IPS DF 19.7 (cell line): ENCODE data around the gene CRY2.

Source experiments
- DNase-seq: peaks from one replicate; pipeline ENCODE4 v3.0.0-alpha.2; 2013; ENCODE audit warnings: low read depth, low spot score

CRY2 gene

GRCh38 chr11:45918331-45918941 is 71.2 kb downstream of the CRY2 start:
- DNase-seq, result no peak

DNA sequence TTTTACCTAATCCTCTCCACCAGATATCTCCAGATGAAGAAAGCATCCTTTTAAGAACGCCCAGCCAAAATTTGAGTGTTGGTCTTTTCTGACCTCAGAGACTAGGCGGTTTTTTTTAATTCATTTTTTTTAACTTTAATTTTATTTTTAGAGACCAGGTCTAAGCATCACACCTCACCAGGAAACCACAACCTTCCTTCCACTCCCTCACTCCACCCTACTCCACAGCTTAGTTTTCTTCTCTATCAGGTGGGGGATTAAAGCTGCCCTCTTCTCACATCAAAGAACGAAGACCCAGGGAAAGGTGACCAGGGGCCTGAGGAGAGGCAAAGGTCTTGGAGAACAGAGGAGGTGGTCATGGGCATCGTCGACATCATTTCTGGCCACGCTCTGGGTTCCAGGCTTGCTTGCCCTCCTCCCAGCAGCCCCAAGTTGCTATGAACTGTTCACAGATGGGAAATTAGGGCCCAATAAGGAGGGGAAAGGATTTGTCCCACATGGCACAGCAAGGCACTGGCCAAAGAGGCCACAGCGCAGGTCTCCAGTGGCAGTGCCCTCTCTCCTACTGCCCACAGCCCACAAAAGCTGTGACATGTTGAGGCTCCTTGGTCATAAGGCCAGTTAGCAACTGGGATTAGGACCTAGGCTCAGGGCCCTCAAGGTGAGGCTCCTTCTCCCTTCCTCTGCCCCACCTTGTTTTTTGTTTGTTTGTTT is 71.8 kb downstream of the CRY2 start:
- DNase-seq, result no peak

- DNase-seq, result no peak
These were observed 72.7 kb downstream of the CRY2 start for GRCh38 chr11:45919806-45920530.

GRCh38 chr11:45920531-45921477 is 73.5 kb downstream of the CRY2 start:
- DNase-seq, result no peak

DNA sequence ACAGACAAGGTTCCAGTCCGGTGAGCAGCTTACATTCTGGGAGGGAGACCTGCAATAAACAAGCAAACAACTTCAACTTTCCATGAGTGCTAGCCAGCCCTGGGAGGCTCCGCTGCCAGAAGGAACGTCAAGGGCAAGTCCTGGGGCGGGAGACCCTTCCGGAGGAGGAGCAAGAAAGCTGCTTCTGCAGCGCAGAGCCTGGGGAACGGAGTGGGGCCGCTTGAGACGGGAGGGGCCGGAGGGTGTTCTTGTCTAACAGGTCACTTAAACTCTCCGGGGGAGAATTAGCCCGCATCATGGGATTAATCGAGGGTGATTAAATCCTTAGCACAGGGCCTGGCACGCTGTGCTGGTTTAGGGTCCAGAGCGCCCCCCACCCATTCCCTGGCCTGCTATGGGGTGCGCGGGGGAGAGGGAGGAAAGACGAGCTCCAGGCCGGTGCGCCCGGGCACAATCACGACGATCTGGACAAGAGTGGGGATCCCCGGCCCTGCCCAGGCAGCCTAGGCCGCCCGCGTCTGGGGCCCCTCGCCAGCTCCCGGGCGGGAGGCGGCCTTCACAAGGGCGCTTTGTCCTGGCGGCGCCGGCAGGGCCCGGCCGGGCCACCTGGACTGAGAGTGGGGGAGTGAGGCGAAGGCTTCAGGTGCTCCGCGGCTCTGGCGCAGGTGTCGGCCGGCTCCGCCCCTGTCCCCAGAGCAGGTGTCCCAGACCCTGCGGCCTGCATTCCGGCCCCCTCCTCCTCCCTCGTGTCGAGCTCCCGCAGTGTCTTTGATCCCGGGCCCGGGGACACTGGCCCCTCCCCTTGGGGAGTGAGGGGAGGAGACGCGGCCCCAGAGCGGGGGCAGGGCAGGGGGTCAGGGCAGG is 74.5 kb downstream of the CRY2 start:
- peak; percentile 77 for DNase-seq

GRCh38 chr11:45922425-45923082 is 75.3 kb downstream of the CRY2 start, which contains the start of gene LARGE2:
TSS of gene LARGE2 (plus strand) at chr11:45922656. CDS start at chr11:45922883, 227 bp downstream.
- no peak for DNase-seq

DNA sequence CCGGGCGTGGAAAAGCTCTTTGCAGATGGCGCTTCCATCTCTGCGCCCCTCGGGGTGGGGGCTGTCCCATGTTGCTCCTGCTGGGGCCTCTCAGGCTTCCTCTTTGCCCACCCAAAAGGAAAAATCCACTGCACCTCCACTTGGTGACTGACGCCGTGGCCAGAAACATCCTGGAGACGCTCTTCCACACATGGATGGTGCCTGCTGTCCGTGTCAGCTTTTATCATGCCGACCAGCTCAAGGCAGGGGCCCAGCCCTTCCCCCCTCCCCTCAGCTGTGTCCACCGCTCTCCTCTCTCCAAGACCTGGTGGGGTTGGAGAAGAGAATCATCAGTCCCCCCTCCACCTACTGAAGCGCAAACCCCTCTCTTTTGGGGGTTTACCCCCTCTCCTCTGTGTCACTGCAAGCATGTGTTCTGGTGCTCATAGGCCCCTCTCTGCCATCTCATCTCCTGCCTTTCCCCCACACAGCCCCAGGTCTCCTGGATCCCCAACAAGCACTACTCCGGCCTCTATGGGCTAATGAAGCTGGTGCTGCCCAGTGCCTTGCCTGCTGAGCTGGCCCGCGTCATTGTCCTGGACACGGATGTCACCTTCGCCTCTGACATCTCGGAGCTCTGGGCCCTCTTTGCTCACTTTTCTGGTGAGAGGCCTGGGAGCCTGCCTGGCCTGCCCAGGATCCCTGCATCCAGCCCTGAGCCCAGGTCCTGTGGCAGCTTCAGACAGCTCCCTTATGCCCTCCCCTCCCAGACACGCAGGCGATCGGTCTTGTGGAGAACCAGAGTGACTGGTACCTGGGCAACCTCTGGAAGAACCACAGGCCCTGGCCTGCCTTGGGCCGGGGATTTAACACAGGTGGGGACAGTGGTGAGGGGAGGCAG is 77.0 kb downstream of the CRY2 start:
- DNase-seq, result no peak

DNA sequence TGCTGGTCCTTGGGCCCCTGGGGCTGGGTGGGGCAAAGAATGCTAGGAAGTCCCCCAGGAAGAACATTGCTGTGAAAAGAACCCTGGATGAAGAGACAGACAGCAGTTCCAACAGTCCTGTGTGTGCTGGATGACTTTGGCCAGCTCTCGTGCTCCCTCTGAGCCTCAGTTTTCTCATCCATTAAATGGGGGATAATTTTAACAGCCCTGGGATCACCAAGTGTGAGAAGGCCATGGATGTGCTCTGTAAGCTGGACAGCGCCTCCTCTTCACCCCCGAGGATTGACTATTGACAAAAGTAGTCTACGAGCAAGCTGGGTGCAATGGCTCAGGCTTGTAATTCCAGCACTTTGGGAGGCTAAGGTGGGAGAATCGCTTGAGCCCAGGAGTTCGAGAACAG is 77.7 kb downstream of the CRY2 start:
- no peak for DNase-seq

GRCh38 chr11:45925550-45925949 is 78.3 kb downstream of the CRY2 start:
- DNase-seq, result no peak

- no peak for DNase-seq
These were observed 78.7 kb downstream of the CRY2 start for GRCh38 chr11:45926001-45926401.

GRCh38 chr11:45926536-45927331 is 79.5 kb downstream of the CRY2 start:
- no peak for DNase-seq

- no peak for DNase-seq
These were observed 80.0 kb downstream of the CRY2 start for GRCh38 chr11:45927332-45927683.

DNA sequence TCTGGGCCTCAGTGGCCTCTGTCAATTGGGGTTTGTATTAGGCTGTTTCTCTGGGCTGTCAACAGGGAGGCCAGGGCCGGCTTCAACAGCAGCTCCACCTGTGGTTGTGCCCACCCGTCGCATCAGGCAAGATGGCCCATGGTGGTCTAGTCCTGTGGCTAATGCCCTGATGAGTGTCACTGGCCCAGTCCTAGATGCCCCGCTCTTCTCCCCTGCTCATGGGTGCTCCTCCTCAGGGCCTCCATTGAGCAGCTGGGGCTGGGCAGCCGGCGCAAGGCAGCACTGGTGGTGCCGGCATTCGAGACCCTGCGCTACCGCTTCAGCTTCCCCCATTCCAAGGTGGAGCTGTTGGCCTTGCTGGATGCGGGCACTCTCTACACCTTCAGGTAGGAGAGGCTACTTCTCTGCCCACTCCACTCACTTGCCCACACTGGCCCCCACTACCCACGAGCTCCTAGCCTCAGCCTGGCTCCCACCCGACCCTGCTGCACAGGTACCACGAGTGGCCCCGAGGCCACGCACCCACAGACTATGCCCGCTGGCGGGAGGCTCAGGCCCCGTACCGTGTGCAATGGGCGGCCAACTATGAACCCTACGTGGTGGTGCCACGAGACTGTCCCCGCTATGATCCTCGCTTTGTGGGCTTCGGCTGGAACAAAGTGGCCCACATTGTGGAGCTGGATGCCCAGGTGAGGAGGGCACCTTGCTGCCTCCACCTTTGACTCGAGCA is 80.6 kb downstream of the CRY2 start:
- DNase-seq, result no peak

DNA sequence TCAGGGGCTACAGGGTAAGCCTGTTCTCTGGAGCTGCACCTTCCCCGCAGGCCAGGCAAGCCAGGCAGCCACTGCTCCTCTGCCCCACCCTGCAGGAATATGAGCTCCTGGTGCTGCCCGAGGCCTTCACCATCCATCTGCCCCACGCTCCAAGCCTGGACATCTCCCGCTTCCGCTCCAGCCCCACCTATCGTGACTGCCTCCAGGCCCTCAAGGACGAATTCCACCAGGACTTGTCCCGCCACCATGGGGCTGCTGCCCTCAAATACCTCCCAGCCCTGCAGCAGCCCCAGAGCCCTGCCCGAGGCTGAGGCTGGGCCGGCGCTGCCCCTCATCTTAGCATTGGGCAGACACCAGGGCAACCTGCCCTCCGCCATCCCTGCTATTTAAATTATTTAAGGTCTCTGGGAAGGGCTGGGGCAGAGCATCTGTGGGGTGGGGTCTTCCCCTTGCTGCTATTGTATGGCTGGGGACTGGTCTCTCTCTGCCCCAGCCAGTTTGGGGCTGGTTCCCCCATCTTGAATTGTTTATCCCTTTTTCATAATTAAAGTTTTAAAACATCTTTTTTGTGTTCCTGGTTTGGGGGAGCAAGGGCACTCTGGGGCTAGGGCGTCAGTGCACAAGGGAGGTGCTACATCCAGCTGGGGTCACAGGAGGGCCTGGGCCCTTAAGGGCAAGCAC is 81.4 kb downstream of the CRY2 start:
- DNase-seq, result no peak

DNA sequence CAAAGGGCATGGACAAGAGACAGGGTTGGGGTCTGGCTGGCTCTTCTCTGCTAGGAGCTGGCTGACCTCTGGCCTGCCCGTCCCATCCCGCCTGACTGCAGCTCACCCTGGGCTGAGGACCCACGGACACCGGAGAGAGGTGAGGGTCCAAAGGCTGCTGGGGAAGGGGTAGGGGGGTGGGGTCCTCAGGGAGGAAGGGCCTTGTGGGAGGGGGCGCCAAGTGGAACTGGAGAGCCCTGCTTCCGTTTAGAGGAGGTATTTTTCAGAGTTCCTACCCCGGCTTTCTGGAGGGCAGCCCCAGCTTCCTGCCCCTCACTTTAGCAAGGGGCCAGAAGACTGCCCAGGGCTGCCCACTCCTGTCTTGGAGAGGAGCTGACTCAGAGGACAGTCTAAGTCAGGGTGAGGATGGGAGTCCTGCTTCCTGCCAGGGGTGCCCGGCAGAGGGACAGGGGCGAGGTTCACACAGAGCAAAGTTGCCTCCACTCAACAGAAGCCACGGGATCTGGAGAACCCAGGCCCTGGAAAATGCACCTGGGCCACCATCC is 82.3 kb downstream of the CRY2 start:
- DNase-seq, result no peak

GRCh38 chr11:45930031-45930794 is 82.9 kb downstream of the CRY2 start:
- DNase-seq, result no peak
